Nephron (organoid): ENCODE results near the gene GLT6D1.

Experiments
- H3K27ac Mint-ChIP-seq, 3 experiments: 2 replicates each; pipeline ENCODE4 v1.8.0; 2020; ENCODE audit warnings: mixed read lengths in 3 of 3, mild to moderate bottlenecking in 2 of 3, moderate library complexity in 1 of 3
- H3K27me3 Mint-ChIP-seq: 2 replicates; pipeline ENCODE4 v1.8.0; 2021; ENCODE audit warnings: low read depth, mild to moderate bottlenecking, moderate library complexity, mixed read lengths
- H3K36me3 Mint-ChIP-seq: 2 replicates; pipeline ENCODE4 v1.8.0; 2020; ENCODE audit warnings: low read depth, mixed read lengths
- H3K4me1 Mint-ChIP-seq: 2 replicates; pipeline ENCODE4 v1.8.0; 2020; ENCODE audit warnings: mixed read lengths
- H3K4me3 Mint-ChIP-seq, 3 experiments: 2 replicates each; pipeline ENCODE4 v1.8.0; 2020; ENCODE audit warnings: mild to moderate bottlenecking in 3 of 3, mixed read lengths in 3 of 3, moderate library complexity in 2 of 3
- H3K9me3 Mint-ChIP-seq: 2 replicates; pipeline ENCODE4 v1.8.0; 2020; ENCODE audit warnings: mixed read lengths
- TF ChIP-seq, protein P1 (sequence below), 3 experiments: fragments of 200-600 bp; sonication (generic); IDR thresholded peaks; one replicate each; pipeline ENCODE4 v1.5.0; 2021; ENCODE audit warnings: antibody characterized with exemption in 3 of 3; ENCODE audit not compliant: unreplicated experiment in 3 of 3

The GLT6D1 gene

GRCh38 chr9:135657416-135657815 lies 18.1 kb upstream of the GLT6D1 start:
- Mint-ChIP-seq H3K27ac (no peak overlapping the region), H3K9me3 (peaks cover 12% of the 10 kb centered on the region), H3K36me3 (no peaks in the 10 kb centered on the region), H3K27me3 (no peaks in the 10 kb centered on the region), H3K4me3 (no peak overlapping the region), H3K4me1 (peaks cover 8% of the 10 kb centered on the region)
- TF ChIP-seq, protein P1, sequence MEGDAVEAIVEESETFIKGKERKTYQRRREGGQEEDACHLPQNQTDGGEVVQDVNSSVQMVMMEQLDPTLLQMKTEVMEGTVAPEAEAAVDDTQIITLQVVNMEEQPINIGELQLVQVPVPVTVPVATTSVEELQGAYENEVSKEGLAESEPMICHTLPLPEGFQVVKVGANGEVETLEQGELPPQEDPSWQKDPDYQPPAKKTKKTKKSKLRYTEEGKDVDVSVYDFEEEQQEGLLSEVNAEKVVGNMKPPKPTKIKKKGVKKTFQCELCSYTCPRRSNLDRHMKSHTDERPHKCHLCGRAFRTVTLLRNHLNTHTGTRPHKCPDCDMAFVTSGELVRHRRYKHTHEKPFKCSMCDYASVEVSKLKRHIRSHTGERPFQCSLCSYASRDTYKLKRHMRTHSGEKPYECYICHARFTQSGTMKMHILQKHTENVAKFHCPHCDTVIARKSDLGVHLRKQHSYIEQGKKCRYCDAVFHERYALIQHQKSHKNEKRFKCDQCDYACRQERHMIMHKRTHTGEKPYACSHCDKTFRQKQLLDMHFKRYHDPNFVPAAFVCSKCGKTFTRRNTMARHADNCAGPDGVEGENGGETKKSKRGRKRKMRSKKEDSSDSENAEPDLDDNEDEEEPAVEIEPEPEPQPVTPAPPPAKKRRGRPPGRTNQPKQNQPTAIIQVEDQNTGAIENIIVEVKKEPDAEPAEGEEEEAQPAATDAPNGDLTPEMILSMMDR (IDR thresholded peaks at IDR 0.05; ENCODE audit: unreplicated experiment in 3 of 3) = no peak

DNA sequence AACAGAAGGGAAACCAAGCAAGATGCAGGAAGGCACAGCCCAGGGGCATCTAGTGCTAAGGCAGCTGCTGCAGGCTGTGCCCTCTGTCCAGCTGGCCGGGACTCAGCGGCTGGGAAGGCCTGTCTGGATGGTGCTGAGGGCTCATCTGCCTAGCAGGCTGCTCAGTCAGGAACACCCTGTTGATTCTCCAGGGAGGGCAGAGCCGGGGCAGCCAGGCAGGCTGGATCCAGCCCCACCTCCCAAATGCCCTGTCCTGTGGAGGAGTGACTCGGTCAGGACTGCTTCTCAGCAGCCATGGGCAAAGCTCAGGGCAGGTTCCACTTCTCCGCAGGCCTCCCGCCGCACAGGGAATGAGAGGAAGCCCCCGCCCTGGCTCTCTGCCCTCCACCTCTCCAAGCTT lies 16.0 kb upstream of the GLT6D1 start:
- Mint-ChIP-seq H3K27me3 (no peaks in the 10 kb centered on the region), H3K9me3 (peaks cover 27% of the 10 kb centered on the region), H3K4me3 (no peak overlapping the region), H3K27ac (no peak overlapping the region), H3K4me1 (no peaks in the 10 kb centered on the region), H3K36me3 (peaks cover 3% of the 10 kb centered on the region)
- TF ChIP-seq, protein P1 (IDR thresholded peaks at IDR 0.05; ENCODE audit: unreplicated experiment in 3 of 3) = no peak

GRCh38 chr9:135650408-135650807 lies 11.1 kb upstream of the GLT6D1 start:
- Mint-ChIP-seq H3K9me3 (peaks cover 51% of the 10 kb centered on the region), H3K4me1 (no peaks in the 10 kb centered on the region), H3K36me3 (peaks cover 5% of the 10 kb centered on the region), H3K27me3 (no peaks in the 10 kb centered on the region), H3K27ac (no peak overlapping the region), H3K4me3 (no peak overlapping the region)
- TF ChIP-seq, protein P1 (IDR thresholded peaks at IDR 0.05; ENCODE audit: unreplicated experiment in 3 of 3) = no peak

GRCh38 chr9:135649508-135649907 lies 10.2 kb upstream of the GLT6D1 start:
- Mint-ChIP-seq H3K4me1 (no peaks in the 10 kb centered on the region), H3K36me3 (peaks cover 5% of the 10 kb centered on the region), H3K27me3 (peaks cover 3% of the 10 kb centered on the region), H3K27ac (no peak overlapping the region), H3K9me3 (peaks cover 56% of the 10 kb centered on the region), H3K4me3 (no peak overlapping the region)
- TF ChIP-seq, protein P1 (IDR thresholded peaks at IDR 0.05; ENCODE audit: unreplicated experiment in 3 of 3) = no peak

DNA sequence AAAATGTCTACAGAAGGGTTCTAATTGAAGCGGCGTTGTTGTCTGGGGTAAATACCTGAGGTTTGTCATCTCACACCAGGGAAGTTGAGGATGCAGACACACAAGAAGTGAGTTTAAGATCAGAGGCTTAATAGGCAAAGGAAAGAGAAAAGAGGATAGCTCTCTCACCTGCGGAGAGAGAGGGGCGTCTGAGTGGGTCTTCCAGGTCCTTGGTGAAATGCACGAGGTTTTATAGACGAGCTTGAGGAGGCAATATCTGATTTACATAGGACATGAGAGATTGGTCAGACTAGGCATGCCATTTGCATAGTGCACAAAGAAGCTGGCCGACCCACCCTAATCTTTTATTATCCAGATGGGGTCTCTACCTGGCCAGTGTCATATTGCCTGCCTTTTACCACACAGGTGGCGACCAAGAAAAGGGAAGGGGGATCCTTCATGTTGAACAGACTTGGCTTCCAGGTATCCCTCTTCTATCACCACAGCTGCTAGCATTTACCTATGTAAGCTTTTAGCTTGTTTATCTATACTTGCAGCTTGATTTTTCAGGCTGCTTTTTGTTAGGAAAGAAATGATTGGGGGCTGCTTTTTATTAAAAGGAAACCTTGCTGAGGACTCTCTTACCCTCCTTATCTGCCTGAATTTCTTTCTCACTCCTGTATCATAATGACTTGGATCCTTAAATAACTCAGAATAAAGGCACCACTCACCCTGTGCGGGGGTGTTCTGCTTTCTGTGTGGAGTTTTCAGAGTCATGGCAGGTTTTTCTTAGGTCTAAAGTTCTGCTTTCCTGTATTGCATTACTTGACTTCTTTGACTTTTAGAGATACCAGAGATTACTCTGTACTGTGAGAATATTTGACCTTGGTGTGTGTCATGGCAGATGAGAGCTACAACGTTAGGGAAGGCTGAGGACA lies 9.4 kb upstream of the GLT6D1 start:
- H3K9me3 Mint-ChIP-seq = peaks cover 56% of the 10 kb centered on the region
- H3K4me3 Mint-ChIP-seq = no peak overlapping the region
- TF ChIP-seq, protein P1 (IDR thresholded peaks at IDR 0.05; ENCODE audit: unreplicated experiment in 3 of 3) = no peak
- H3K4me1 Mint-ChIP-seq = no peaks in the 10 kb centered on the region
- peaks cover 5% of the 10 kb centered on the region for H3K36me3 Mint-ChIP-seq
- H3K27ac Mint-ChIP-seq = no peak overlapping the region
- peaks cover 5% of the 10 kb centered on the region for H3K27me3 Mint-ChIP-seq

DNA sequence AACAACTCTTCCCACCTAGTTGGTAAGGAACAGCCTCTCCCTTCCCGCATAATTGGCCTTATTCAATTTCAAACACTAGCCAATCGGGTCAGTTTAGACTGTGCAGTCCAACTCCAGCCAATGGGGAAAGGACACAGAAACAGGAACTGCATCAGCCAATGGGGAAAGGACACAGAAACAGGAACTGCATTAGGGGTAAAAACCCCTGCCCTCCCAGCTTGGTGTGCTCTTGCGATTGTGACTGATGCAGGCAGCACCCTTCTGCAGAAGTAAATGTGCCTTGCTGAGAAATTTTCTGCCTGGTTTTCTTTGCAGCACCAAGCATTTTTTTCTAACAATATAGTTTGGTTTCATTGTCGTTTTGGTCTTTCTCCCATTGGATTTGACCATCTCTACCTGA lies 8.5 kb upstream of the GLT6D1 start:
- H3K27me3 Mint-ChIP-seq = peaks cover 5% of the 10 kb centered on the region

More for the DNA sequence above, 8.5 kb upstream of the GLT6D1 start:
- no peaks in the 10 kb centered on the region for H3K4me1 Mint-ChIP-seq
- H3K4me3 Mint-ChIP-seq = peak overlapping the region; percentile 21 to 53 (median 50)
- TF ChIP-seq, protein P1 (IDR thresholded peaks at IDR 0.05; ENCODE audit: unreplicated experiment in 3 of 3) = no peak
- H3K9me3 Mint-ChIP-seq = peaks cover 61% of the 10 kb centered on the region
- H3K36me3 Mint-ChIP-seq = peaks cover 5% of the 10 kb centered on the region
- peak overlapping the region in 2 of 3 experiments; percentile 72 to 77 for H3K27ac Mint-ChIP-seq
